Osteoblast (primary cell): ENCODE data around the gene NAV2. TPM values are rescaled to one million over a fixed set of nuclear protein-coding genes. Genes with fewer than 3 reads are reported as not detected.
A peak's percentile ranks its signal among the peaks of the same experiment; 100 is the strongest.

Experiments used
- DNase-seq: peaks from one replicate; pipeline ENCODE4 v3.0.0; 2011; ENCODE audit warnings: low spot score, mixed read lengths; ENCODE audit not compliant: insufficient read length; ENCODE audit errors: missing footprints
- H2AFZ ChIP-seq: 2 replicates; pipeline ENCODE4 v1.6.0; 2011; ENCODE audit warnings: mild to moderate bottlenecking, low read length
- H3K27ac ChIP-seq: 2 replicates; pipeline ENCODE4 v1.5.1; 2011; ENCODE audit warnings: mild to moderate bottlenecking, low read depth, low read length, moderate library complexity
- H3K27me3 ChIP-seq: 2 replicates; pipeline ENCODE4 v1.6.0; 2012; ENCODE audit warnings: mild to moderate bottlenecking, control low read depth, inconsistent platforms, low read length, moderate library complexity; ENCODE audit not compliant: insufficient read depth
- H3K36me3 ChIP-seq: 2 replicates; pipeline ENCODE4 v1.5.1; 2011; ENCODE audit warnings: mild to moderate bottlenecking, low read length, control low read depth, moderate library complexity; ENCODE audit not compliant: insufficient read depth
- H3K4me1 ChIP-seq: 2 replicates; pipeline ENCODE4 v1.5.1; 2011; ENCODE audit warnings: mild to moderate bottlenecking, low read length, control low read depth, moderate library complexity; ENCODE audit not compliant: insufficient read depth
- H3K4me2 ChIP-seq: 2 replicates; pipeline ENCODE4 v1.6.0; 2011; ENCODE audit warnings: mild to moderate bottlenecking, low read length; ENCODE audit not compliant: insufficient read depth
- H3K4me3 ChIP-seq: fragments of 200-600 bp; sonication (generic); 3 replicates; pipeline ENCODE4 v1.5.1; 2012; ENCODE audit warnings: mild to moderate bottlenecking, low read length, inconsistent platforms; ENCODE audit not compliant: insufficient read depth
- H3K79me2 ChIP-seq: 2 replicates; pipeline ENCODE4 v1.6.0; 2012; ENCODE audit warnings: mild to moderate bottlenecking, low read length, control low read depth, inconsistent platforms; ENCODE audit not compliant: insufficient read depth
- H3K9me3 ChIP-seq: 2 replicates; pipeline ENCODE4 v1.5.1; 2011; ENCODE audit warnings: low read depth, low read length, control low read depth
- H4K20me1 ChIP-seq: 2 replicates; pipeline ENCODE4 v1.6.0; 2012; ENCODE audit warnings: mild to moderate bottlenecking, low read length, control low read depth; ENCODE audit not compliant: insufficient read depth
- CTCF ChIP-seq: IDR thresholded peaks from 2 replicates; pipeline ENCODE4 v1.5.1; 2011; ENCODE audit warnings: mild to moderate bottlenecking, low read depth, low read length, moderate library complexity; ENCODE audit errors: extremely low read depth
- total RNA-seq: library from RNA; depleted of rRNA; stranded (reverse); fragments of >200 nt; gene quantifications from 2 replicates; pipeline ENCODE4 v1.2.3, GENCODE V29; 2012

The NAV2 gene
- total RNA-seq, 1 donor: 8.7 TPM

- peaks cover 67% of the 10 kb centered on the region for H3K79me2 ChIP-seq
- H3K4me2 ChIP-seq: peak overlapping the region; percentile 47
Measured at GRCh38 chr11:19978668-19979518, 266.3 kb downstream of the NAV2 start.

DNA sequence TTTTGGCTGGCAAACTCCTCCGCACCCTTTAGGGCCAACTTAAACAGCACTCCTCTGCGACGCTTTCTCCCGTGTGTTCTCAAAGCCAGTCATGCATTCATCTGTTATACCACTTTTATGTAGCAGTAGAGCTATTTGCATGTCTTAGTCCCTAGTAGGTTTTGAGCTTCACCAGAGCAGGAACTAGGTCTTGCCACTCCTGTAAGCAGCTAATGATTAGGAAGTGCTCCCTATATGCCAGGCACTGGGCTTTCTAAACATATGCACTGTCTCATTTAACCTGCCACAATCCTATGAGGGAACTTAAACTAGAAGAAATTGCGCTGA is 266.8 kb downstream of the NAV2 start:
- no peak overlapping the region for H2AFZ ChIP-seq
- no peaks in the 10 kb centered on the region for H3K27me3 ChIP-seq
- peaks cover 9% of the 10 kb centered on the region for H3K36me3 ChIP-seq
- TF ChIP-seq CTCF: no peak
- H3K4me1 ChIP-seq: peaks cover 40% of the 10 kb centered on the region
- H3K9me3 ChIP-seq: no peaks in the 10 kb centered on the region
- H3K79me2 ChIP-seq: peaks cover 68% of the 10 kb centered on the region
- H3K4me2 ChIP-seq: no peak overlapping the region
- peak overlapping the region; percentile 74 for H3K27ac ChIP-seq
- H4K20me1 ChIP-seq: no peaks in the 10 kb centered on the region
- no peak for DNase-seq
- no peak overlapping the region for H3K4me3 ChIP-seq

More at GRCh38 chr11:19978668-19979518, 266.3 kb downstream of the NAV2 start:
- Histone ChIP-seq H3K4me3 (no peak overlapping the region), H3K27ac (peak overlapping the region; percentile 74), H2AFZ (no peak overlapping the region), H3K27me3 (no peaks in the 10 kb centered on the region), H3K4me1 (peaks cover 40% of the 10 kb centered on the region), H3K9me3 (no peaks in the 10 kb centered on the region), H3K36me3 (peaks cover 9% of the 10 kb centered on the region), H4K20me1 (no peaks in the 10 kb centered on the region)
- peak; percentile 88 for DNase-seq
- no peak for TF ChIP-seq CTCF

- peaks cover 40% of the 10 kb centered on the region for H3K4me1 ChIP-seq
- no peak for TF ChIP-seq CTCF
- DNase-seq: no peak
- no peak overlapping the region for H2AFZ ChIP-seq
- H3K36me3 ChIP-seq: peaks cover 9% of the 10 kb centered on the region
- no peaks in the 10 kb centered on the region for H3K27me3 ChIP-seq
- H3K27ac ChIP-seq: peak overlapping the region; percentile 74
- H3K9me3 ChIP-seq: no peaks in the 10 kb centered on the region
- H4K20me1 ChIP-seq: no peaks in the 10 kb centered on the region
- H3K4me2 ChIP-seq: no peak overlapping the region
- peaks cover 69% of the 10 kb centered on the region for H3K79me2 ChIP-seq
- no peak overlapping the region for H3K4me3 ChIP-seq
Measured at GRCh38 chr11:19980388-19980787, 267.8 kb downstream of the NAV2 start.

DNA sequence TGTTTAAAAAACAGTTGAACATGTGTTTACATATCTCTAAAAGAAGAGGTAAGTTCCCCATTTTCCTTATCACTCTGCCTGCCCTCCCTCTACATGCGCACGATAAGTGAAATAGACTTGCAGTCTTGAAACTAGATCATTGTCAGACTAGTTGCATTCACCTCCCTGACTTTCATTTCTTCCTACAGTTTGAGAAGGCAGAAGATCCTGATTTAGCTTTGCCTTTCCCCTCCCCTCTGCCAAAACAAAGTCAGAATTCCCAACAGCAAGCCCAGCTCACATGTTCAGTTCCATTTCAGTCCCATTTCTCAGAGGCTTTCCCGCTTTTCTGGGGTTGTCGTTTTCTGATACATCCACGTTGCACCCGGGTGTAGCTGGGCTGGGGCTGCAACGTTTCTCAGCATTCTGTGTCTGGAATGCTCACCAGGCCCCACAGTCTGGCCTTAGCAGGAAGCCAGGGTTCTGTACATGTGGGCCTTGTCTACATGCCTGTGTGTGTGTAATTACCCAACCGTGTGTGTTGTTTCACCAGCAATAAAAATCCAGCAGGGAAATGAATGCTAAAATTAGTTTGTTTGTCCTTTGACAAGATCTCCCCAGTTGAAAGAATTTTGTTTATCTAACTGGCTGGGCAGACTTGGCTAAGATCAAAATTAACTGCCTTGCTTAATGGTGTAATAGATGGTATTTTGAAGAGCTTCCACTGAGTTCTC is 268.5 kb downstream of the NAV2 start:
- peaks cover 63% of the 10 kb centered on the region for H3K79me2 ChIP-seq
- H2AFZ ChIP-seq: no peak overlapping the region
- peak; percentile 52 for DNase-seq
- H3K36me3 ChIP-seq: peaks cover 9% of the 10 kb centered on the region
- H3K27me3 ChIP-seq: no peaks in the 10 kb centered on the region
- H3K4me3 ChIP-seq: no peak overlapping the region
- H4K20me1 ChIP-seq: no peaks in the 10 kb centered on the region
- no peak for TF ChIP-seq CTCF
- no peaks in the 10 kb centered on the region for H3K9me3 ChIP-seq
- H3K4me1 ChIP-seq: peaks cover 40% of the 10 kb centered on the region
- peak overlapping the region; percentile 54 for H3K4me2 ChIP-seq
- H3K27ac ChIP-seq: peak overlapping the region; percentile 74
